ENCODE measurements around the gene OAF. TPM values are rescaled to one million over a fixed set of nuclear protein-coding genes. Genes with fewer than 3 reads are reported as not detected.

OAF gene
- total RNA-seq, 2 donors from 2014 or later = 14.5 to 17.4 TPM

- Histone ChIP-seq H3K36me3 (no peaks in the 10 kb centered on the region), H3K27ac (no peak overlapping the region), H3K9me3 (no peaks in the 10 kb centered on the region), H3K4me3 (no peak overlapping the region), H3K4me1 (replicated peaks) (no peaks in the 10 kb centered on the region), H3K27me3 (replicated peaks; ENCODE audit: insufficient read depth) (no peaks in the 10 kb centered on the region)
- WGBS = 71% methylated on average over 7 of the region's 7 CpGs
- TF ChIP-seq CTCF (IDR thresholded peaks at IDR 0.05) = no peak
- no peak for TF ChIP-seq POLR2A (IDR thresholded peaks at IDR 0.05)
- no peak for DNase-seq (ENCODE audit: low spot score)
- intact Hi-C loops (cut with DNase I) = no loop called here
Measured at GRCh38 chr11:120259988-120260565, 49.2 kb downstream of the OAF start.

GRCh38 chr11:120260616-120261015 lies 49.8 kb downstream of the OAF start:
- WGBS = 96% methylated on average over 7 of the region's 7 CpGs
- H3K27ac ChIP-seq = no peak overlapping the region
- H3K27me3 ChIP-seq (replicated peaks; ENCODE audit: insufficient read depth) = no peaks in the 10 kb centered on the region
- intact Hi-C loops (cut with DNase I) = no loop called here
- TF ChIP-seq CTCF (IDR thresholded peaks at IDR 0.05) (no peak), POLR2A (IDR thresholded peaks at IDR 0.05) (no peak), POLR2AphosphoS5 (IDR thresholded peaks at IDR 0.05) (no peak)
- no peaks in the 10 kb centered on the region for H3K36me3 ChIP-seq
- H3K4me3 ChIP-seq = no peak overlapping the region
- no peaks in the 10 kb centered on the region for H3K9me3 ChIP-seq
- no peaks in the 10 kb centered on the region for H3K4me1 ChIP-seq (replicated peaks)
- no peak for DNase-seq (ENCODE audit: low spot score)

- no peaks in the 10 kb centered on the region for H3K27me3 ChIP-seq (replicated peaks; ENCODE audit: insufficient read depth)
- no peak for DNase-seq (ENCODE audit: low spot score)
- intact Hi-C loops (cut with DNase I) = no loop called here
- TF ChIP-seq POLR2AphosphoS5 (IDR thresholded peaks at IDR 0.05) = no peak
- no peak for TF ChIP-seq CTCF (IDR thresholded peaks at IDR 0.05)
- no peak for TF ChIP-seq POLR2A (IDR thresholded peaks at IDR 0.05)
- H3K27ac ChIP-seq = no peak overlapping the region
- no peaks in the 10 kb centered on the region for H3K9me3 ChIP-seq
- H3K4me1 ChIP-seq (replicated peaks) = no peaks in the 10 kb centered on the region
- no peak overlapping the region for H3K4me3 ChIP-seq
- H3K36me3 ChIP-seq = no peaks in the 10 kb centered on the region
Measured at GRCh38 chr11:120261321-120261720, 50.5 kb downstream of the OAF start.

- Histone ChIP-seq H3K4me3 (no peak overlapping the region), H3K9me3 (no peaks in the 10 kb centered on the region), H3K4me1 (replicated peaks) (no peaks in the 10 kb centered on the region), H3K27me3 (replicated peaks; ENCODE audit: insufficient read depth) (no peaks in the 10 kb centered on the region), H3K36me3 (no peaks in the 10 kb centered on the region), H3K27ac (no peak overlapping the region)
- TF ChIP-seq POLR2AphosphoS5 (IDR thresholded peaks at IDR 0.05) (no peak), CTCF (IDR thresholded peaks at IDR 0.05) (no peak)
- WGBS = 92% methylated on average over 3 of the region's 3 CpGs
- no peak for DNase-seq (ENCODE audit: low spot score)
- intact Hi-C loops (cut with DNase I) = no loop called here
Measured at GRCh38 chr11:120261931-120262330, 51.1 kb downstream of the OAF start.

- TF ChIP-seq POLR2A (IDR thresholded peaks at IDR 0.05) (no peak), POLR2AphosphoS5 (IDR thresholded peaks at IDR 0.05) (no peak), CTCF (IDR thresholded peaks at IDR 0.05) (no peak)
- 95% methylated on average over 2 of the region's 2 CpGs for WGBS
- Histone ChIP-seq H3K4me3 (no peak overlapping the region), H3K9me3 (no peaks in the 10 kb centered on the region), H3K4me1 (replicated peaks) (no peaks in the 10 kb centered on the region), H3K36me3 (no peaks in the 10 kb centered on the region), H3K27me3 (replicated peaks; ENCODE audit: insufficient read depth) (no peaks in the 10 kb centered on the region), H3K27ac (no peak overlapping the region)
- intact Hi-C loops (cut with DNase I) = no loop called here
- no peak for DNase-seq (ENCODE audit: low spot score)
Measured at GRCh38 chr11:120267319-120267718, 56.5 kb downstream of the OAF start.
